Activated CD4-positive, alpha-beta T cell treated with anti-CD3 and anti-CD28 coated beads, Interleukin-2, amount 10 ng/mL, durations not matched to agents 7 days and 5 days (primary cell): ENCODE results near the gene AP4M1. TPM values are rescaled to one million over a fixed set of nuclear protein-coding genes. Genes with fewer than 3 reads are reported as not detected.

ENCODE experiments used
- CTCF ChIA-PET: fragments of 350-600 bp; sonication (Branson Sonifier 250); formaldehyde crosslinking; loops from one replicate; lab custom pipeline; 2021; ENCODE audit warnings: antibody characterized with exemption; lab: Charles Lee
- POLR2A ChIA-PET: fragments of 350-600 bp; sonication (Branson Sonifier 250); formaldehyde crosslinking; loops from one replicate; lab custom pipeline; 2021; ENCODE audit warnings: antibody characterized with exemption; lab: Charles Lee
- DNase-seq: peaks from one replicate; pipeline ENCODE4 v3.0.0-alpha.2; 2020
- H3K27ac Mint-ChIP-seq: one replicate; pipeline ENCODE4 v1.8.0; 2021; ENCODE audit warnings: mild to moderate bottlenecking, moderate library complexity, mixed read lengths
- H3K27me3 Mint-ChIP-seq: one replicate; pipeline ENCODE4 v1.8.0; 2021; ENCODE audit warnings: mixed read lengths
- H3K36me3 Mint-ChIP-seq: one replicate; pipeline ENCODE4 v1.8.0; 2021; ENCODE audit warnings: low read depth, mixed read lengths
- H3K4me1 Mint-ChIP-seq: one replicate; pipeline ENCODE4 v1.8.0; 2021; ENCODE audit warnings: mixed read lengths
- H3K4me3 Mint-ChIP-seq: one replicate; pipeline ENCODE4 v1.8.0; 2021; ENCODE audit warnings: mild to moderate bottlenecking, moderate library complexity, mixed read lengths
- H3K9me3 Mint-ChIP-seq: one replicate; pipeline ENCODE4 v1.8.0; 2021; ENCODE audit warnings: mixed read lengths
- total RNA-seq, 2 experiments: library from RNA; stranded (reverse); gene quantifications; one replicate each; pipeline ENCODE4 v1.2.3, GENCODE V29; 2021

AP4M1 gene
- total RNA-seq, 2 experiments from 2014 or later = 13.1 to 14.1 TPM

DNA sequence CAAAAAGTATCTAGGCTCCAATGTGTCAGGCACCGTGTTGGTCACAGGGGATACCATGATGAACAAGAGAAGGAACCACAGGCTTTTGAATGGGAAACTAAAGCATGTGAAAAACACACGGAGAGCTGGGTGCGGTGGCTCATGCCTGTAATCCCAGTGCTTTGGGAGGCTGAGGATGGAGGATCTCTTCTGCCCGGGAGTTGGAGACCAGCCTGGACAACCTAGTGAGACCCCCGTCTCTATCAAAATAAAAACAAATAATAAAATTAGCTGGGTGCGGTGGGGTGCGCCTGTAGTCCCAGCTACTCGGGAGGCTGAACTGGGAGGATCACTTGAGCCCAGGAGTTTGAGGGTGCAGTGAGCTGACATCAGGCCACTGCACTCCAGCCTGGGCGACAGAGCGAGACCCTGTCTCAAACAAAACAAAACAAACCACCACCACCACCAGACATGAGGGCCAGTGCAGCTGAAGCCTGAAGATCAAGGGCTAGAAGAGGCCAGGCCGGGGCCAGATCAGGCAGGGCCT is 13.3 kb upstream of the AP4M1 start:
- Mint-ChIP-seq H3K27me3 (peaks cover 3% of the 10 kb centered on the region), H3K9me3 (no peaks in the 10 kb centered on the region), H3K36me3 (peaks cover 36% of the 10 kb centered on the region), H3K4me1 (peaks cover 44% of the 10 kb centered on the region), H3K4me3 (peak overlapping the region; percentile 89), H3K27ac (peak overlapping the region; percentile 91)
- POLR2A ChIA-PET = interaction anchor here (1.5 kb wide), 1 partner anchor 12 kb away, joined by 4 read pairs; no protein-coding TSS in a partner anchor
- CTCF ChIA-PET = interaction anchor here (0.6 to 0.9 kb wide), 3 partner anchors 9 to 14 kb away, joined by 3 read pairs; partner anchors contain the start of gene MCM7
- DNase-seq = no peak

DNA sequence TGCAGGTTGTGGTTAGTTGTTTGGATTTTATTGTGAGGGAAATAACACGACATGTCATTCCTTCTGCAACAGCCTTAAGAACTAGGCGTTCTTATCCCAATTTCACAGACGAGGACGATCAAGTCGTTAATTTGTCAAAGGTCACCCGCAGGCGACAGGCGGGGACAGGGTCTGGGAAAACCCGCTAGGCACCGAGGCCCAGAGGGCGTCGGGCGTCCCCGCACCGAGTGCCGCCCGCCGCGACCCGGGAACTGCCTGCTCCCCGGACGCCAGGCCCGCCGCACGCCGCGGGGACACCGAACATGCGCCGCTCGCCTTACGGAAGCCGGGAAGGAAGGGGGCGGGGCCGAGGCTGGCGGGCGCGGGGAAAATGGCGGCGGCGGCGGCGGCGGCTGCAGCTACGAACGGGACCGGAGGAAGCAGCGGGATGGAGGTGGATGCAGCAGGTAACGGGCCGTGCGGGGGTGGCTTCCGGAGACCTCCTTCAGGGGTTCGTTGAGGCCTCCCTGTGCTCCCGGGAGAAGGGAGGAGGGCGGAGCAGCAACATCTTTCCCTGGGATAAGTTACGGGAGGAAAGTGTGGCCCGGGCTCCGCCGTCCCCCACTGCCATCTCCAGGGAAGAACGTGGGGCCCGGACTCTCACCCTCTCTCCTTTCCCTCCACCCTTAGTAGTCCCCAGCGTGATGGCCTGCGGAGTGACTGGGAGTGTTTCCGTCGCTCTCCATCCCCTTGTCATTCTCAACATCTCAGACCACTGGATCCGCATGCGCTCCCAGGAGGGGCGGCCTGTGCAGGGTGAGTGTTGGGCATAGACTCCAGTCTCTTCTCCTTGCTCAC is 12.6 kb upstream of the AP4M1 start, which contains the start of gene COPS6:
TSS of gene COPS6 (plus strand) at position 349 of the 837 bp plus-strand sequence. CDS start at position 371, 22 bp downstream.
- CTCF ChIA-PET = interaction anchor here (0.6 to 0.9 kb wide), 3 partner anchors 8 to 14 kb away, joined by 3 read pairs; partner anchors contain the start of gene MCM7
- Mint-ChIP-seq H3K27me3 (peaks cover 3% of the 10 kb centered on the region), H3K4me3 (peak within 1 kb of the TSS; percentile 89), H3K27ac (peak within 1 kb of the TSS; percentile 91), H3K4me1 (peaks cover 45% of the 10 kb centered on the region), H3K36me3 (peaks cover 43% of the 10 kb centered on the region), H3K9me3 (no peaks in the 10 kb centered on the region)
- POLR2A ChIA-PET = interaction anchor here (1.5 kb wide), 1 partner anchor 11 kb away, joined by 4 read pairs; no protein-coding TSS in a partner anchor
- peak; percentile 85 for DNase-seq

DNA sequence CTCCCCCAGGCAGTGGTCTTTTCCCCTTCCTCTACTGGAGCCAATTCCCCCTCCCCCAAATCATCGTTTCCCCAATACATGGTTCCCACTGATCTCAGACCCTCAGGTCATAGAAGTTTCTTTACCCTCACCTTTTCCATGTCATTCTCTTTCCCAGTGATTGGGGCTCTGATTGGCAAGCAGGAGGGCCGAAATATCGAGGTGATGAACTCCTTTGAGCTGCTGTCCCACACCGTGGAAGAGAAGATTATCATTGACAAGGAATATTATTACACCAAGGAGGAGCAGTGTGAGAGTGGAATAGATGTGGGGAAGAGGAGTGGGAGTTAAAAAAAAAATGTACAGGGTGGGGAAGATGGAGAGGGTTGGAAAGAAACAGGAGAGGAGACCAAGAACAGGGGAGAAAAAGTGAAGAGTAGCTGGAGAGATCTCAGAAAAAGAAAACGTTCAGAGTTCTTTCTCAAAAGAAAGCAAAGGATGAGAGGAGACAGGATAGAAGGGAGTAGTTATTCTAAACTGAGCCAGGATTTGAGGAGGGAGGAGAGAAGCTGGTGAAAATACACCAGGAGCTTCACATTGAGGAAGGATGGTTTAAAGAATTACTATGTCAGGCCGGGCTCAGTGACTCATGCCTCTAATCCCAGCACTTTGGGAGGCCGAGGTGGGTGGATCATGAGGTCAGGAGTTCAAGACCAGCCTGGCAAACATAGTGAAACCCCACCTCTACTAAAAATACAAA is 11.8 kb upstream of the AP4M1 start:
- no peaks in the 10 kb centered on the region for H3K9me3 Mint-ChIP-seq
- H3K4me3 Mint-ChIP-seq = peak overlapping the region; percentile 89
- peaks cover 45% of the 10 kb centered on the region for H3K4me1 Mint-ChIP-seq
- DNase-seq = no peak
- ChIA-PET POLR2A (interaction anchor here (1.5 kb wide), 1 partner anchor 10 kb away, joined by 4 read pairs; no protein-coding TSS in a partner anchor), CTCF (interaction anchor here (0.6 to 1.4 kb wide), 4 partner anchors 9 to 44 kb away, joined by 3 to 4 read pairs (median 4); partner anchors contain the start of gene MCM7)
- H3K36me3 Mint-ChIP-seq = peaks cover 50% of the 10 kb centered on the region
- H3K27me3 Mint-ChIP-seq = peaks cover 3% of the 10 kb centered on the region
- H3K27ac Mint-ChIP-seq = peak overlapping the region; percentile 89

DNA sequence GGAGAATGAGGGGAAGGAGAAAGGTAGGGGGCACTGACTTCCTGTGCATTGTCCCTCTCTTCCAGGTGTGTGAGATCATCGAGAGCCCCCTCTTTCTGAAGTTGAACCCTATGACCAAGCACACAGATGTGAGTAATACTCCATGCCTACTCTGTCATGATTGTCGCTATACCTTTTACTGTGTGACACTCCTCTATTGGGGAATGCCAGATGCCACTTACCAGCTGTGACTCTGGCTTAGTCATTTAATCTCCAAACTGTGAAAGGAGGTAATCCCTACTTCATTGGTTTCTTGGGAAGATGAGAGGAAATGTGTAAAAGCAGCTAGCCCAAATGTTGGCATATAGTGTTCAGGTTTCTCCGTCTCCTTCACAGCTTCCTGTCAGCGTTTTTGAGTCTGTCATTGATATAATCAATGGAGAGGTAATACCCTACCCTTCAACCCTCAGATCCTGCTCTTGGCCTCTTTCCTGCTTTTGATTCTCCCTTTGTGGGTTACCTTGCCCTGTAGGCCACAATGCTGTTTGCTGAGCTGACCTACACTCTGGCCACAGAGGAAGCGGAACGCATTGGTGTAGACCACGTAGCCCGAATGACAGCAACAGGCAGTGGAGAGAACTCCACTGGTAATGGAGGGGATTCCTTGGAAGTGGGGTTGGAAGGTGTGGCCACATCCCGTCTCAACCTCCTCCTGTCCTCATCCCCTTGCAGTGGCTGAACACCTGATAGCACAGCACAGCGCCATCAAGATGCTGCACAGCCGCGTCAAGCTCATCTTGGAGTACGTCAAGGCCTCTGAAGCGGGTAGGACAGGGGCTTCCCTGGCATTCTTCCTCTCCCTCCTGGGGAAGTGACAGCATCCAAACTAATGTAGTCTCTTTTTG is 10.7 kb upstream of the AP4M1 start:
- Mint-ChIP-seq H3K4me1 (peaks cover 44% of the 10 kb centered on the region), H3K27ac (peak overlapping the region; percentile 41), H3K9me3 (no peaks in the 10 kb centered on the region), H3K27me3 (no peaks in the 10 kb centered on the region), H3K4me3 (peak overlapping the region; percentile 89), H3K36me3 (peaks cover 61% of the 10 kb centered on the region)
- ChIA-PET CTCF (interaction anchor here (0.6 to 1.4 kb wide), 7 partner anchors 8 to 173 kb away, joined by 3 to 7 read pairs (median 4); partner anchors contain the start of gene MCM7), POLR2A (interaction anchor here (1.3 kb wide), 1 partner anchor 10 kb away, joined by 10 read pairs; the partner anchor contains the start of genes AP4M1 and MCM7)
- no peak for DNase-seq

DNA sequence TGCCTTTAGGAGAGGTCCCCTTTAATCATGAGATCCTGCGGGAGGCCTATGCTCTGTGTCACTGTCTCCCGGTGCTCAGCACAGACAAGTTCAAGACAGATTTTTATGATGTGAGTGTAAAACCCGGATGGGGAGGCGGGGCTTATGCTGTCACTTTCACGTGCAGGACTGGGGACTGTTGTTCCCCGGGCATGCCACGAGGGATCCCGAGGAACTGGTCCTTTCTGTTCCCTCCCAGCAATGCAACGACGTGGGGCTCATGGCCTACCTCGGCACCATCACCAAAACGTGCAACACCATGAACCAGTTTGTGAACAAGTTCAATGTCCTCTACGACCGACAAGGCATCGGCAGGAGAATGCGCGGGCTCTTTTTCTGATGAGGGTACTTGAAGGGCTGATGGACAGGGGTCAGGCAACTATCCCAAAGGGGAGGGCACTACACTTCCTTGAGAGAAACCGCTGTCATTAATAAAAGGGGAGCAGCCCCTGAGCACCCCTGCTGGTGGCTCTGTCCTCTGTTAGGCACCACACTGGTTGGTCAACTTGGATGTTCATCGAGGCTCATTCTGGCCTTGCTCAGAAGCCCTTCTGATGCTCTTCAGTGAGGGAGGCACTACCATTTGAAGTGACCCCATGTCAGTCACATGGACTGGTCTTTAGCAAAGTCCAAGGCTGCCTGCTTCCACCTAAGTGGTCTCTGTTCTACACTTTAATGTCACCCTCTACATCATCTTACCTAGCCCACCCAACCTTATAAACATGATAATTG is 9.8 kb upstream of the AP4M1 start:
- Mint-ChIP-seq H3K27me3 (no peaks in the 10 kb centered on the region), H3K4me1 (peaks cover 46% of the 10 kb centered on the region), H3K27ac (peak overlapping the region; percentile 41), H3K36me3 (peaks cover 68% of the 10 kb centered on the region), H3K4me3 (no peak overlapping the region), H3K9me3 (no peaks in the 10 kb centered on the region)
- DNase-seq = no peak
- CTCF ChIA-PET = interaction anchor here (0.8 to 1.4 kb wide), 2 partner anchors 8 to 9 kb away, joined by 7 read pairs; no protein-coding TSS in a partner anchor
- POLR2A ChIA-PET = interaction anchor here (1.3 kb wide), 1 partner anchor 9 kb away, joined by 10 read pairs; the partner anchor contains the start of genes AP4M1 and MCM7

DNA sequence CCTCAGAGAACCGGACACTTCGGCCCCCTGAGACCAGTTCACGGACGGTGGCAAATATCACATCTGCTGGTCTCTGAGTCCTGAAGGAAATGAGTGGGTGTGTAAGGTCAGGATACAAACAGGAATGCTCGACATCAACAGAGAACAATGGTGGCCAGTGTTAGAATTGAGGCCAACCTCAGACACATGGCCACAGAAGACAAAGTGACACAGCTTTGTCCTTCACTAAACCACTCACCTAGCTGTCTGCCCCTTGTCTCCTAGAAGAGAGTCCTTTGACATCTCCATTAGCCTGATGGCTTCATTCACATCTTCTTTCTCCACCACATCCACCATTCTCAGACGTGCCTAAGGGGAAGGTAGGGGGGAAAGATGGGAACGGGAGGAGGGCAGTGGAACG is 8.4 kb upstream of the AP4M1 start:
- H3K27ac Mint-ChIP-seq = no peak overlapping the region

DNA sequence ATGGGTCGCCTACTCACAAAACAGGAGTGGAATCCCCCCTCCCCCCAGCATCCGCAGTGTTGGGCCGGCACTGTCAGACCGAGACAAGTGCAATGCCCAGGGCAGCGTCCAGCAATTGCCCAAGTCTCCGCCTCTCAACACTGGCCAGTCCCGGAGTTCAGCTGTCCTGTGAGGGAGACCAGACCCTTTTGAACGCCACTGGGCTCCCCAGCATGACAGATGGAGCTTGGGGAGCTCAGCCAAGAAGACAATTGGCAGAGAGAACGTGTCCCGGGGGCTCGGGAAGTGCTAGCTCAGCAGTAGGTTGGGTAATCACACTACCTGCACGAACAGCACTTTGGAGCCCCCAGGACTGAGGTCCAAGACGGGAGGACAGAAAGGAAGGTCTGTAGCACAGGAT is 7.9 kb upstream of the AP4M1 start:
- CTCF ChIA-PET = interaction anchor here (0.6 to 1.7 kb wide), 2 partner anchors 11 to 171 kb away, joined by 3 to 5 read pairs; no protein-coding TSS in a partner anchor
- no peak overlapping the region for H3K27ac Mint-ChIP-seq
- peaks cover 47% of the 10 kb centered on the region for H3K4me1 Mint-ChIP-seq
- POLR2A ChIA-PET = no interaction called here
- no peak overlapping the region for H3K4me3 Mint-ChIP-seq
- no peaks in the 10 kb centered on the region for H3K27me3 Mint-ChIP-seq
- no peaks in the 10 kb centered on the region for H3K9me3 Mint-ChIP-seq
- no peak for DNase-seq
- H3K36me3 Mint-ChIP-seq = peaks cover 84% of the 10 kb centered on the region

More for the DNA sequence above, 8.4 kb upstream of the AP4M1 start:
- no peaks in the 10 kb centered on the region for H3K27me3 Mint-ChIP-seq
- no peak for DNase-seq
- peaks cover 80% of the 10 kb centered on the region for H3K36me3 Mint-ChIP-seq
- CTCF ChIA-PET = interaction anchor here (0.6 to 1.7 kb wide), 2 partner anchors 11 to 170 kb away, joined by 3 to 5 read pairs; no protein-coding TSS in a partner anchor
- POLR2A ChIA-PET = no interaction called here
- no peak overlapping the region for H3K4me3 Mint-ChIP-seq
- H3K4me1 Mint-ChIP-seq = peaks cover 48% of the 10 kb centered on the region
- no peaks in the 10 kb centered on the region for H3K9me3 Mint-ChIP-seq

DNA sequence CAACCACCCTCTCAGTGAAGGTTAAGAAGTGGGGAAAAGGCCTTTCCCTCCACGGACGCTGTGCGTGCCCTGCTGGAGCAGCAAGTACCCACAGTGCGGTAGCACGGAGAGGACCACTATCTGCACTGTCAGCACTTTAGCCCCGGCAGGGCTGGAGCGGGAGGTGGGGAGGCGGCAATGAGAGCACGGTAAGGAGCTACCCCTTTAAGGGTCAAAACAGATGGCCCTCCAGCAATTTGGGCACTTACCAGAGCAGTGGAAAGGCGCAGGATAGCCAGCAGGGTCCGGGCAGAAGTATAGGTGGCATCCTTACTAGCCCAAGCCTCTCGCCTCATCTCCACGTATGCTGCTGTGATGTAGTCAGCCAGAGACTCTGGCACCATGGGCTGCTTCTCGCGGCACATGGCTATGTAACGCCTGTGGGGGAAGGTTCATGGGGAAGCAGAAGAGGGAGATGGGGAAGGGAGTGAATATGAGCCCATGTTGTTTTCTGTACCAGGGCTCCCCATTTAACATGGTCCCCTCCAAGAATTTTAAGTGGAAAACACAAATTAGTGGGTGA is 7.4 kb upstream of the AP4M1 start:
- no peaks in the 10 kb centered on the region for H3K27me3 Mint-ChIP-seq
- POLR2A ChIA-PET = no interaction called here
- H3K4me3 Mint-ChIP-seq = no peak overlapping the region
- CTCF ChIA-PET = interaction anchor here (1.7 kb wide), 1 partner anchor 12 kb away, joined by 5 read pairs; no protein-coding TSS in a partner anchor
- H3K27ac Mint-ChIP-seq = no peak overlapping the region
- H3K36me3 Mint-ChIP-seq = peaks cover 89% of the 10 kb centered on the region
- H3K4me1 Mint-ChIP-seq = peaks cover 51% of the 10 kb centered on the region
- H3K9me3 Mint-ChIP-seq = no peaks in the 10 kb centered on the region
- no peak for DNase-seq

DNA sequence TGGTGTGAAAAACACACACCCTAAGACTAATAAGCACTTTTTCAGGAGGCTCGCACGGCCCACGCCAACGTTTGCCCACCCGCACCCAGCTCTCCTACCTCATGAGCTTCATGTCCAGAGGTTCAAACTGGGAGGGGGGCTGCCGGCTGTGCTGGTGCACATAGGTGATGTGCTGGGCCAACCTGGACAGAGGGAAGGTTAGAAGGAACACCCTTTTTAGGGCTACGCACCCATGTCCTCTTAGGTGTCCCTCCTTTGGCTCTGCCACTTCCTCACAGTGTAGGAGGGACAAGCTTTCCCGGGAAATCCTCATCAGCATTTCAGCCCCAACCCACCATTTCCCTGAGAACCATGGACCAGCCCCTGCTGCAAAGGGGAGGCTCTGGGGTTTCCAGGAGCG is 6.2 kb upstream of the AP4M1 start:
- no peak for DNase-seq
- H3K4me1 Mint-ChIP-seq = peaks cover 52% of the 10 kb centered on the region
- CTCF ChIA-PET = interaction anchor here (0.9 kb wide), 1 partner anchor 9 kb away, joined by 3 read pairs; no protein-coding TSS in a partner anchor

DNA sequence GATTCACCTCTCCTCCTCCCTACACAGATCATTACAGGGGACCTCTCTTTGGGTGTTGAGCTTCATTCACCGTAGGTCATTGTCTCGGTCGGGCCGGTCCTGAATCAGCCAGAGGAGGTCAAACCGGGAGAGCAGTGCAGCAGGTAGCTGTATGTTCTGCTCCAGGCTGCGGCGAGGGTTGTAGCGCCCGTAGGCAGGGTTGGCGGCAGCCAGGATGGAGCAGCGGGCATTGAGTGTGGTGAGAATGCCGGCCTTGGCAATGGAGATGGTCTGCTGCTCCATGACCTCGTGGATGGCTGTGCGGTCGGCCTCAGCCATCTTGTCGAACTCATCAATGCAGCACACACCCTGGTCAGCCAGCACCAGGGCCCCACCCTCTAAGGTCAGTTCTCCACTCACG is 5.7 kb upstream of the AP4M1 start:
- Mint-ChIP-seq H3K4me1 (peaks cover 51% of the 10 kb centered on the region), H3K36me3 (peaks cover 94% of the 10 kb centered on the region), H3K27ac (no peak overlapping the region), H3K9me3 (no peaks in the 10 kb centered on the region), H3K4me3 (no peak overlapping the region), H3K27me3 (no peaks in the 10 kb centered on the region)
- DNase-seq = no peak
- ChIA-PET CTCF (no interaction called here), POLR2A (no interaction called here)

More for the DNA sequence above, 6.2 kb upstream of the AP4M1 start:
- Mint-ChIP-seq H3K4me3 (no peak overlapping the region), H3K36me3 (peaks cover 94% of the 10 kb centered on the region), H3K27me3 (no peaks in the 10 kb centered on the region), H3K9me3 (no peaks in the 10 kb centered on the region), H3K27ac (no peak overlapping the region)
- POLR2A ChIA-PET = no interaction called here
